ENCODE results near the gene NFIB. TPM values are rescaled to one million over a fixed set of nuclear protein-coding genes. Genes with fewer than 3 reads are reported as not detected.

Gene NFIB
- total and polyA plus RNA-seq, 7 experiments from 2014 or later, result 0.32 TPM; not detected in 6

DNA sequence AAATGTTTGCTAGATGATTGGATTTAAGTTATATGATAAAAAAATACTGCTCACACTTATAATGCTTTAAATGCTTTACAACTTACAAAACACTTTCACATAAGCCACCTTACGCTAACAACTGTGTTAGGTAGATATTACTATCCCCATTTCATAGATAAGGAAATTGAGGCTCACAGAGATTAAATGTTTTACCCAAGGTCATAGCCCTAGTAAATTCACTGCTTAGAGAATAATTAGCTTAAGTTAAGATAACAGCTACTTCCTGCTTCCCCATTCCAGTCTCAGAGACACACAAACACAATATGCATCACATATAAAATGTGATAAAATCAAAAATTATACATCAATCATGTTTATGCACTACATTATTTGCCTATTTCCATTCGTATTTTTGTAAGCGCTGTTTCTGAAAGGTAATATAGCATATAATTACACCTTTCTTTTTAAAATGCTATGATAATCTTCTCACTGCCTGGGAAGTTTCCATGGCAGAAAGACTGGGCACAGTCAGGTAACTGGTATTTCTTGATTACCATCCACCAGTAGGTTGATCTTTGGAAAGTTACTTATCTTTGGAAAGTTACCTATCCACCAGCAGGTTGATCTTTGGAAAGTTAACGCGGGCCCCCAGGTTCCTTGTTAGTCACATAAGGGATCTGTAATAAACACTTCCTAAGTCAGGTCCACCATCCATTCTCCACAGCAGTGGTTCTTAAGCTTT is 101.1 kb downstream of the NFIB start:
- intact Hi-C loops (cut with micrococcal nuclease), result no loop called here
- Mint-ChIP-seq H3K36me3 (no peaks in the 10 kb centered on the region), H3K27me3 (peaks cover 0 to 9% (median 8%) of the 10 kb centered on the region in 5 donors), H3K9me3 (peaks cover 0 to 7% (median 0%) of the 10 kb centered on the region in 11 donors), H3K27ac (no peak overlapping the region), H3K4me3 (no peak overlapping the region), H3K4me1 (no peaks in the 10 kb centered on the region)
- no peak for ATAC-seq
- H3K36me3 ChIP-seq (ENCODE audit: control insufficient read depth in 2 of 3, insufficient read depth in 3 of 3, low read length in 3 of 3), result no peaks in the 10 kb centered on the region
- H3K4me3 ChIP-seq (ENCODE audit: low read length), result no peak overlapping the region
- ChIA-PET POLR2A (no interaction called here), CTCF (no interaction called here)
- no peak for DNase-seq
- H3K9me3 ChIP-seq (ENCODE audit: control insufficient read depth in 2 of 3, low read length in 3 of 3), result no peaks in the 10 kb centered on the region
- no peaks in the 10 kb centered on the region for H3K27me3 ChIP-seq (ENCODE audit: control insufficient read depth in 2 of 2, insufficient read depth in 2 of 2, low read length in 2 of 2)
- H3K27ac ChIP-seq (ENCODE audit: low read depth, low read length), result no peak overlapping the region
- no peaks in the 10 kb centered on the region for H3K4me1 ChIP-seq (ENCODE audit: control insufficient read depth in 2 of 2, insufficient read depth in 2 of 2, low read length in 2 of 2)

- H3K27me3 Mint-ChIP-seq, result peaks cover 0 to 15% (median 9%) of the 10 kb centered on the region in 5 donors
- DNase-seq (no peak), ATAC-seq (no peak)
- H3K27ac Mint-ChIP-seq, result no peak overlapping the region
- no peak overlapping the region for H3K27ac ChIP-seq (ENCODE audit: low read depth, low read length)
- no peaks in the 10 kb centered on the region for H3K4me1 Mint-ChIP-seq
- no peaks in the 10 kb centered on the region for H3K4me1 ChIP-seq (ENCODE audit: control insufficient read depth in 2 of 2, insufficient read depth in 2 of 2, low read length in 2 of 2)
- peaks cover 0 to 7% (median 0%) of the 10 kb centered on the region in 11 donors for H3K9me3 Mint-ChIP-seq
- H3K36me3 ChIP-seq (ENCODE audit: control insufficient read depth in 2 of 3, insufficient read depth in 3 of 3, low read length in 3 of 3), result no peaks in the 10 kb centered on the region
- H3K36me3 Mint-ChIP-seq, result no peaks in the 10 kb centered on the region
- H3K4me3 ChIP-seq (ENCODE audit: low read length), result no peak overlapping the region
- H3K9me3 ChIP-seq (ENCODE audit: control insufficient read depth in 2 of 3, low read length in 3 of 3), result no peaks in the 10 kb centered on the region
- no peaks in the 10 kb centered on the region for H3K27me3 ChIP-seq (ENCODE audit: control insufficient read depth in 2 of 2, insufficient read depth in 2 of 2, low read length in 2 of 2)
- H3K4me3 Mint-ChIP-seq, result no peak overlapping the region
- intact Hi-C loops (cut with micrococcal nuclease), result no loop called here
- CTCF ChIA-PET, result no interaction called here
- POLR2A ChIA-PET, result no interaction called here
Observed at GRCh38 chr9:14212077-14212476, 101.9 kb downstream of the NFIB start.

DNA sequence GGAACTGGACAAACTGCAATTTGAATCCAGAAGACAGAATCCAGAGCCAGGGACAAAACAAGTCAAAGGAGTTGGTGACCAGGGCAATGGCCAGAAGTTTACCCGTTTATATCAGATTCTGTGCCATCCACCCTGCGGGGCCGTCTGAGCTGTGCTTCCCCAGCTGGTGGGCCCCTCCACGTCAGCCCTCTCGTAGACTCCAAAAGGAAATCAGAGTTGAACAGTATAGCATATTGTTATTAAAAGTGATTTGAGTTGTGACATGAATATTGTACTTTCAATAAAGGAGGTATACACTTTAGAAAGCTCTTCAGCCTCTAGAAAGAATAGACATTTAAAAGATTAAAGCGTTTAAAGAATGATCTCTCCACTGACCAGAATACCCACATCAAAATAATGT is 102.4 kb downstream of the NFIB start:
- no peaks in the 10 kb centered on the region for H3K27me3 ChIP-seq (ENCODE audit: control insufficient read depth in 2 of 2, insufficient read depth in 2 of 2, low read length in 2 of 2)
- no peak for DNase-seq
- no peak overlapping the region for H3K27ac ChIP-seq (ENCODE audit: low read depth, low read length)
- Mint-ChIP-seq H3K4me3 (no peak overlapping the region), H3K27ac (no peak overlapping the region), H3K36me3 (no peaks in the 10 kb centered on the region), H3K27me3 (peaks cover 0 to 15% (median 9%) of the 10 kb centered on the region in 5 donors), H3K4me1 (no peaks in the 10 kb centered on the region), H3K9me3 (peaks cover 0 to 7% (median 0%) of the 10 kb centered on the region in 11 donors)
- ATAC-seq, result no peak
- H3K4me1 ChIP-seq (ENCODE audit: control insufficient read depth in 2 of 2, insufficient read depth in 2 of 2, low read length in 2 of 2), result no peaks in the 10 kb centered on the region
- ChIA-PET CTCF (no interaction called here), POLR2A (no interaction called here)
- no peak overlapping the region for H3K4me3 ChIP-seq (ENCODE audit: low read length)
- H3K36me3 ChIP-seq (ENCODE audit: control insufficient read depth in 2 of 3, insufficient read depth in 3 of 3, low read length in 3 of 3), result no peaks in the 10 kb centered on the region
- intact Hi-C loops (cut with micrococcal nuclease), result no loop called here
- H3K9me3 ChIP-seq (ENCODE audit: control insufficient read depth in 2 of 3, low read length in 3 of 3), result no peaks in the 10 kb centered on the region

DNA sequence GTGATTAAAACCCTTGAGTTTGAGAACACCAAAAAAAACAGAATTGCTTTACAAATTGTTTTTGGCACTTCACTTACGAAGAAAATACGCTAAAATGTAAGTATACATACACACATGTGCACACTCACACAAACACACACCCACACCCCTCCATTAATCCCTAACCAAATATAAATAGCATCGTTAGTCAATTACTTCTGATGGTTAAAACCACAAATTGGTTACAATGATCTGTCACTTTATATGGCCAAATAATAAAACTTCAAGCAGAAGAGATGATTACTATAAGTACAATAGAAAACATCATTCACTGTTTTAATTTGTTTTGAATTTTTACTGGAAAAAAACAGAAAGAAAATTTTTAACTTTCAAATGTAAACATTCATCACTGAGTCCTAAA is 103.5 kb downstream of the NFIB start:
- Histone ChIP-seq H3K9me3 (ENCODE audit: control insufficient read depth in 2 of 3, low read length in 3 of 3) (no peaks in the 10 kb centered on the region), H3K36me3 (ENCODE audit: control insufficient read depth in 2 of 3, insufficient read depth in 3 of 3, low read length in 3 of 3) (no peaks in the 10 kb centered on the region), H3K4me3 (ENCODE audit: low read length) (no peak overlapping the region), H3K4me1 (ENCODE audit: control insufficient read depth in 2 of 2, insufficient read depth in 2 of 2, low read length in 2 of 2) (no peaks in the 10 kb centered on the region), H3K27me3 (ENCODE audit: control insufficient read depth in 2 of 2, insufficient read depth in 2 of 2, low read length in 2 of 2) (no peaks in the 10 kb centered on the region), H3K27ac (ENCODE audit: low read depth, low read length) (no peak overlapping the region)
- H3K36me3 Mint-ChIP-seq, result no peaks in the 10 kb centered on the region
- H3K27ac Mint-ChIP-seq, result no peak overlapping the region
- ATAC-seq (no peak), DNase-seq (no peak)
- ChIA-PET CTCF (no interaction called here), POLR2A (no interaction called here)
- peaks cover 0 to 7% (median 0%) of the 10 kb centered on the region in 11 donors for H3K9me3 Mint-ChIP-seq
- H3K4me1 Mint-ChIP-seq, result no peaks in the 10 kb centered on the region
- intact Hi-C loops (cut with micrococcal nuclease), result no loop called here
- peaks cover 0 to 15% (median 9%) of the 10 kb centered on the region in 5 donors for H3K27me3 Mint-ChIP-seq
- no peak overlapping the region for H3K4me3 Mint-ChIP-seq

DNA sequence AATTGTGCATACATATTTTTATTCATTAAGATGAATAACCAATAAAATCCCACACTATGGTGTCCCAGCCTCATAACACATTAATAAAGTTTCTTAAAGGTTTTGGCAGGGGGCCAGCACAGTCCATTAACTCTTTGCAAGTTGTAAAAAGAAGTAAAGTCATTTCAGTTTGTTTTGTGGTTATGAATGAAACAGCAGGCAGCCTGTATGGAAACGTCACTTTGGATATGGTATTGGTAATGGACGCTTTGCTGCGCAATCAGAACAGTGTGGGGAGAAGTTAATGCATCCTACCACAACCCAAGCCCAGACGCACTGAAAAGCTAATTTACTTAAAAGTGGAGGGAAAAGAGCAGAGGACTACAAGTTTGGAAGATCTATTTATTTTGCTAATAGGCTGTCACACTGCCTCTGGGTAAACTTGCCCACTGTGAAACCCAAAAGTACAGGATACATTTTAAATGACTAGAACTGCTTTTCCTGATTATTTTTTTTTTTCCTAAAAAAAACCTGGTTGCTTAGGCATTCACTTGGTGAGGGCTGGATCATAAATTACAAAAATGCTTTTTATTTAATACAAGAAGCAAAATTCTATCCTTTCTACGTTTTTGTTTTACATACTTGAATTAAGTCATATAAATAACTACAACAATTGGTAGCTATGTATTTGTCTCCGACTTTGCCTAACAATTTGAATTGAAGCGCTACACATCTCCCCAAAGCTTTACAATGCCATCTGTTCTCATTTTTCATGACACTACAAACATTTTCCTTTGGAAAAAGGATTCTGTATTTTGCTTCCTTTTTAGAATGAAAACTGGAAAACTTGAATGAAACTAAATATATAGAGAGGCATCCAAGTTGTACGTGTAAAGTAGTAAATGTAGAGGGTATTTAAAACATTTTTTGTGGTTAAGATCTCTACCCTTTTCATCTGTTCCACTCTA is 104.3 kb downstream of the NFIB start:
- ATAC-seq (no peak), DNase-seq (no peak)
- H3K4me3 Mint-ChIP-seq, result no peak overlapping the region
- peaks cover 0 to 7% (median 0%) of the 10 kb centered on the region in 11 donors for H3K9me3 Mint-ChIP-seq
- H3K27ac ChIP-seq (ENCODE audit: low read depth, low read length), result no peak overlapping the region
- CTCF ChIA-PET, result no interaction called here
- no peaks in the 10 kb centered on the region for H3K4me1 Mint-ChIP-seq
- H3K36me3 Mint-ChIP-seq, result no peaks in the 10 kb centered on the region
- H3K27me3 Mint-ChIP-seq, result peaks cover 0 to 15% (median 9%) of the 10 kb centered on the region in 5 donors
- POLR2A ChIA-PET, result no interaction called here
- no peaks in the 10 kb centered on the region for H3K36me3 ChIP-seq (ENCODE audit: control insufficient read depth in 2 of 3, insufficient read depth in 3 of 3, low read length in 3 of 3)
- no peak overlapping the region for H3K27ac Mint-ChIP-seq
- no peaks in the 10 kb centered on the region for H3K9me3 ChIP-seq (ENCODE audit: control insufficient read depth in 2 of 3, low read length in 3 of 3)
- no peak overlapping the region for H3K4me3 ChIP-seq (ENCODE audit: low read length)
- no peaks in the 10 kb centered on the region for H3K27me3 ChIP-seq (ENCODE audit: control insufficient read depth in 2 of 2, insufficient read depth in 2 of 2, low read length in 2 of 2)
- no peaks in the 10 kb centered on the region for H3K4me1 ChIP-seq (ENCODE audit: control insufficient read depth in 2 of 2, insufficient read depth in 2 of 2, low read length in 2 of 2)
- intact Hi-C loops (cut with micrococcal nuclease), result no loop called here

GRCh38 chr9:14207352-14207995 is 106.5 kb downstream of the NFIB start:
- peaks cover 0 to 9% (median 0%) of the 10 kb centered on the region in 5 donors for H3K27me3 Mint-ChIP-seq
- peaks cover 0 to 5% (median 0%) of the 10 kb centered on the region in 11 donors for H3K9me3 Mint-ChIP-seq
- H3K36me3 ChIP-seq (ENCODE audit: control insufficient read depth in 2 of 3, insufficient read depth in 3 of 3, low read length in 3 of 3), result no peaks in the 10 kb centered on the region
- no peaks in the 10 kb centered on the region for H3K9me3 ChIP-seq (ENCODE audit: control insufficient read depth in 2 of 3, low read length in 3 of 3)
- no peaks in the 10 kb centered on the region for H3K27me3 ChIP-seq (ENCODE audit: control insufficient read depth in 2 of 2, insufficient read depth in 2 of 2, low read length in 2 of 2)
- CTCF ChIA-PET, result no interaction called here
- H3K27ac ChIP-seq (ENCODE audit: low read depth, low read length), result no peak overlapping the region
- DNase-seq, result no peak
- no peak overlapping the region for H3K4me3 Mint-ChIP-seq
- no peaks in the 10 kb centered on the region for H3K36me3 Mint-ChIP-seq
- POLR2A ChIA-PET, result no interaction called here
- H3K4me1 Mint-ChIP-seq, result no peaks in the 10 kb centered on the region
- ATAC-seq, result no peak
- H3K4me1 ChIP-seq (ENCODE audit: control insufficient read depth in 2 of 2, insufficient read depth in 2 of 2, low read length in 2 of 2), result no peaks in the 10 kb centered on the region
- H3K4me3 ChIP-seq (ENCODE audit: low read length), result no peak overlapping the region
- H3K27ac Mint-ChIP-seq, result no peak overlapping the region
- intact Hi-C loops (cut with micrococcal nuclease), result no loop called here

All from naive thymus-derived CD4-positive, alpha-beta T cell (primary cell).